IMR-90 (cell line): ENCODE data around the gene EDC4. TPM values are rescaled to one million over a fixed set of nuclear protein-coding genes. Genes with fewer than 3 reads are reported as not detected.

Source experiments
- ATAC-seq: fragments of 200-7000 bp; cut with Tn5 transposase; 2 replicates; pipeline ENCODE4 v1.9.1; 2020; ENCODE audit warnings: low read depth, mild to moderate bottlenecking, moderate library complexity
- BruUV-seq: library from RNA; stranded (reverse); fragments of 400-500 nt; replicated peaks from 2 replicates; lab custom pipeline; 2021; lab: Mats Ljungman, UMichigan
- CTCF ChIA-PET: fragments of 300-600 bp; formaldehyde crosslinking; extraction: SDS; loops from one replicate; lab custom pipeline; 2021; ENCODE audit warnings: antibody characterized with exemption; lab: Yijun Ruan, JAX
- POLR2A ChIA-PET: fragments of 300-600 bp; sonication (Branson Sonifier 250); formaldehyde crosslinking; loops from one replicate; lab custom pipeline; 2022; ENCODE audit warnings: antibody characterized with exemption; ENCODE audit not compliant: unreplicated experiment; lab: Charles Lee
- DNase-seq: peaks from one replicate; pipeline ENCODE4 v3.0.0; 2013
- H2AFZ ChIP-seq: replicated peaks from 2 replicates; pipeline ENCODE3; 2013; ENCODE audit warnings: low read length, mild to moderate bottlenecking; ENCODE audit not compliant: poor library complexity
- H2AK5ac ChIP-seq: 2 replicates; pipeline ENCODE4 v1.6.1; 2013; ENCODE audit warnings: low read depth, low read length, inconsistent platforms
- H2AK9ac ChIP-seq: replicated peaks from 2 replicates; pipeline ENCODE3; 2013; ENCODE audit warnings: mild to moderate bottlenecking, low read depth, low read length, moderate library complexity; ENCODE audit not compliant: poor library complexity
- H2BK120ac ChIP-seq: 2 replicates; pipeline ENCODE4 v1.6.1; 2013; ENCODE audit warnings: low read depth, low read length, inconsistent platforms
- H2BK15ac ChIP-seq: 3 replicates; pipeline ENCODE4 v1.6.1; 2013; ENCODE audit warnings: low read depth, low read length, inconsistent platforms
- H2BK20ac ChIP-seq: 2 replicates; pipeline ENCODE4 v1.6.1; 2013; ENCODE audit warnings: low read depth, mild to moderate bottlenecking, inconsistent platforms, low read length, moderate library complexity
- H2BK5ac ChIP-seq: 2 replicates; pipeline ENCODE4 v1.6.1; 2013; ENCODE audit warnings: mild to moderate bottlenecking, low read depth, low read length, inconsistent platforms; ENCODE audit not compliant: poor library complexity, severe bottlenecking
- H3K14ac ChIP-seq: replicated peaks from 2 replicates; pipeline ENCODE4 v1.6.1; 2013; ENCODE audit warnings: low read depth, low read length, inconsistent platforms
- H3K18ac ChIP-seq: 2 replicates; pipeline ENCODE4 v1.6.1; 2013; ENCODE audit warnings: low read depth, low read length, control low read depth
- H3K23ac ChIP-seq: 2 replicates; pipeline ENCODE4 v1.6.1; 2013; ENCODE audit warnings: low read depth, low read length, inconsistent platforms
- H3K27ac ChIP-seq: 2 replicates; pipeline ENCODE4 v1.5.1; 2013; ENCODE audit warnings: mild to moderate bottlenecking, control low read depth, low read length; ENCODE audit not compliant: insufficient read depth
- H3K27me3 ChIP-seq: 2 replicates; pipeline ENCODE4 v1.6.1; 2013; ENCODE audit warnings: low read length; ENCODE audit not compliant: control insufficient read depth, insufficient read depth
- H3K36me3 ChIP-seq: 2 replicates; pipeline ENCODE4 v1.6.1; 2013; ENCODE audit warnings: low read length, mixed read lengths; ENCODE audit not compliant: control insufficient read depth, insufficient read depth
- H3K4ac ChIP-seq: 2 replicates; pipeline ENCODE4 v1.6.1; 2013; ENCODE audit warnings: low read depth, low read length, inconsistent platforms
- H3K4me1 ChIP-seq: 2 replicates; pipeline ENCODE4 v1.6.1; 2013; ENCODE audit warnings: low read length, mixed read lengths; ENCODE audit not compliant: control insufficient read depth, insufficient read depth
- H3K4me2 ChIP-seq: 2 replicates; pipeline ENCODE4 v1.6.1; 2013; ENCODE audit warnings: low read depth, mild to moderate bottlenecking, control low read depth, low read length, moderate library complexity
- H3K4me3 ChIP-seq: 2 replicates; pipeline ENCODE4 v1.5.1; 2013; ENCODE audit warnings: low read depth, mild to moderate bottlenecking, control low read depth, low read length, moderate library complexity; ENCODE audit not compliant: insufficient read depth
- H3K56ac ChIP-seq: 2 replicates; pipeline ENCODE4 v1.6.1; 2013; ENCODE audit warnings: low read length, inconsistent platforms; ENCODE audit not compliant: insufficient read depth; ENCODE audit errors: extremely low read depth
- H3K79me1 ChIP-seq, 2 experiments: 2 replicates each; pipeline ENCODE4 v1.6.1; 2013; ENCODE audit warnings: low read length in 2 of 2, inconsistent platforms in 1 of 2, low read depth in 1 of 2
- H3K9ac ChIP-seq: 2 replicates; pipeline ENCODE4 v1.6.1; 2013; ENCODE audit warnings: low read depth, low read length, control low read depth
- H3K9me1 ChIP-seq: 2 replicates; pipeline ENCODE4 v1.6.1; 2013; ENCODE audit warnings: low read length, inconsistent platforms; ENCODE audit not compliant: insufficient read depth
- H3K9me3 ChIP-seq: 2 replicates; pipeline ENCODE4 v1.6.1; 2013; ENCODE audit warnings: low read length; ENCODE audit not compliant: control insufficient read depth, insufficient read depth
- H4K20me1 ChIP-seq: 2 replicates; pipeline ENCODE4 v1.6.1; 2013; ENCODE audit warnings: low read length, inconsistent platforms; ENCODE audit not compliant: insufficient read depth
- H4K5ac ChIP-seq: 2 replicates; pipeline ENCODE4 v1.6.1; 2013; ENCODE audit warnings: mild to moderate bottlenecking, low read depth, low read length, control low read depth
- H4K8ac ChIP-seq, 2 experiments: 2 replicates each; pipeline ENCODE4 v1.6.1; 2013; ENCODE audit warnings: low read depth in 2 of 2, low read length in 2 of 2, control low read depth in 1 of 2, inconsistent platforms in 1 of 2
- H4K91ac ChIP-seq: 2 replicates; pipeline ENCODE4 v1.6.1; 2013; ENCODE audit warnings: low read depth, low read length, inconsistent platforms; ENCODE audit not compliant: insufficient read depth
- CEBPB ChIP-seq: IDR thresholded peaks from 2 replicates; pipeline ENCODE4 v1.6.1; 2012; ENCODE audit warnings: low read depth, low read length, improper control_type of control experiment
- CHD1 ChIP-seq: IDR thresholded peaks from 2 replicates; pipeline ENCODE4 v1.6.1; 2012; ENCODE audit warnings: low read depth, low read length, improper control_type of control experiment
- CTCF ChIP-seq: conservative IDR thresholded peaks from 2 replicates; pipeline ENCODE4 v1.5.1; 2012; ENCODE audit warnings: mild to moderate bottlenecking, low read depth, low read length, improper control_type of control experiment
- ELK1 ChIP-seq: fragments of 150-350 bp; IDR thresholded peaks from 2 replicates; pipeline ENCODE4 v1.6.1; 2016; ENCODE audit warnings: low read depth, mild to moderate bottlenecking, low read length, moderate library complexity, borderline replicate concordance
- MAFK ChIP-seq: IDR thresholded peaks from 2 replicates; pipeline ENCODE4 v1.6.1; 2012; ENCODE audit warnings: low read depth, low read length, improper control_type of control experiment
- MAZ ChIP-seq: IDR thresholded peaks from 2 replicates; pipeline ENCODE4 v1.6.1; 2012; ENCODE audit warnings: low read depth, mild to moderate bottlenecking, low read length, improper control_type of control experiment, moderate library complexity, borderline replicate concordance
- POLR2A ChIP-seq: IDR thresholded peaks from 2 replicates; pipeline ENCODE4 v1.6.1; 2012; ENCODE audit warnings: mild to moderate bottlenecking, low read depth, low read length
- RAD21 ChIP-seq: IDR thresholded peaks from 2 replicates; pipeline ENCODE4 v1.6.1; 2012; ENCODE audit warnings: low read length, improper control_type of control experiment
- RCOR1 ChIP-seq: IDR thresholded peaks from 2 replicates; pipeline ENCODE4 v1.6.1; 2012; ENCODE audit warnings: mild to moderate bottlenecking, low read length, improper control_type of control experiment; ENCODE audit not compliant: insufficient replicate concordance
- SMC3 ChIP-seq: fragments of 150-350 bp; IDR thresholded peaks from 2 replicates; pipeline ENCODE4 v1.6.1; 2016; ENCODE audit warnings: low read depth, mild to moderate bottlenecking, antibody characterized with exemption, low read length, moderate library complexity
- WGBS, 2 experiments: methylation state at CpG; one replicate each; pipeline versions ENCODE4 v1.1.5 to v1.1.7; 2013; ENCODE audit warnings: missing lambda C conversion rate in 2 of 2; ENCODE audit not compliant: insufficient read length in 1 of 2; ENCODE audit errors: extremely low coverage in 2 of 2; 5-methylcytosine and 5-hydroxymethylcytosine counted together
- dilution Hi-C: fragments of 300-500 bp; cut with HindIII; formaldehyde crosslinking; loops from one replicate; pipeline ENCODE4 v1.14.3; 2018; ENCODE audit warnings: low sequenced_read_pairs; ENCODE audit not compliant: unreplicated experiment
- in situ Hi-C: fragments of 300-500 bp; cut with MboI; formaldehyde crosslinking; loops from 3 replicates; pipeline ENCODE4 v1.14.3; 2019; ENCODE audit warnings: low sequenced_read_pairs, inconsistent platforms, mixed read lengths
- intact Hi-C: fragments of 100-400 bp; cut with micrococcal nuclease; formaldehyde crosslinking; loops from 2 replicates; pipeline ENCODE4 v1.10.0; 2022
- polyA plus RNA-seq, 3 experiments: library from polyadenylated mRNA; depleted of rRNA; stranded (reverse); fragments of >200 nt; gene quantifications; 2 replicates each; pipeline ENCODE4 v1.2.3, GENCODE V29; 2012; ENCODE audit warnings: low replicate concordance in 1 of 3
- total RNA-seq: library from RNA; depleted of rRNA; stranded (reverse); fragments of >200 nt; gene quantifications from 2 replicates; pipeline ENCODE4 v1.2.3, GENCODE V29; 2012

EDC4 gene
- total and polyA plus RNA-seq, 2 of the 4 experiments (the other 2 are of a cell fraction): 33.2 to 64.0 TPM

GRCh38 chr16:67825119-67825518, 47.7 kb upstream of the EDC4 start:
- H3K9me1 ChIP-seq: no peaks in the 10 kb centered on the region; the same call in 1 of the 2 replicates
- H3K9ac ChIP-seq: no peak overlapping the region
- no peak overlapping the region for H2AK5ac ChIP-seq
- H2AK9ac ChIP-seq: peak overlapping the region; percentile 45
- H2BK5ac ChIP-seq: no peak overlapping the region
- no peak for TF ChIP-seq RCOR1
- no peak for TF ChIP-seq CTCF
- no peak for TF ChIP-seq RAD21
- TF ChIP-seq CEBPB: no peak
- TF ChIP-seq POLR2A: no peak
- TF ChIP-seq MAFK: no peak
- TF ChIP-seq MAZ: no peak
- TF ChIP-seq CHD1: no peak
- TF ChIP-seq SMC3: no peak
- no peak for TF ChIP-seq ELK1
- H4K5ac ChIP-seq: no peak overlapping the region
- dilution Hi-C loops: no loop called here
- no peak overlapping the region for H2AFZ ChIP-seq
- no peaks in the 10 kb centered on the region for H3K27me3 ChIP-seq
- no peak overlapping the region for H3K4me3 ChIP-seq
- no peak overlapping the region for H4K91ac ChIP-seq
- H4K8ac ChIP-seq: no peak overlapping the region
- no peak overlapping the region for H3K14ac ChIP-seq
- H3K27ac ChIP-seq: no peak overlapping the region
- DNase-seq (no peak), ATAC-seq (no peak)
- in situ Hi-C loops: no loop called here
- 87% methylated on average over 4 of the region's 8 CpGs; no CpG with 5 or more reads in 1 of the 2 experiments for WGBS, 2 experiments
- no peaks in the 10 kb centered on the region for H3K4me1 ChIP-seq
- no peak overlapping the region for H3K23ac ChIP-seq
- no peaks in the 10 kb centered on the region for H4K20me1 ChIP-seq
- no peak overlapping the region for H2BK15ac ChIP-seq
- no peak overlapping the region for H3K4me2 ChIP-seq
- BruUV-seq: no TSS peak
- H3K18ac ChIP-seq: no peak overlapping the region
- ChIA-PET POLR2A (no interaction called here), CTCF (no interaction called here)
- no peak overlapping the region for H2BK20ac ChIP-seq
- H3K36me3 ChIP-seq: peaks cover 35% of the 10 kb centered on the region
- H2BK120ac ChIP-seq: no peak overlapping the region
- intact Hi-C loops: no loop called here
- no peak overlapping the region for H3K56ac ChIP-seq
- H3K79me1 ChIP-seq: no peaks in the 10 kb centered on the region
- H3K9me3 ChIP-seq: no peaks in the 10 kb centered on the region
- H3K4ac ChIP-seq: no peak overlapping the region
